GM19023 (cell line): ENCODE results near the gene SRGAP2C.
"Not testable (repeated sequence)": the region's sequence is repeated elsewhere in the genome, so short reads cannot be mapped to it uniquely, and the experiment has no call there.

Experiments
- ATAC-seq: cut with Tn5 transposase; IDR thresholded peaks from one replicate; pipeline ENCODE4 v1.9.1; 2021; ENCODE audit warnings: mild to moderate bottlenecking, moderate library complexity; ENCODE audit not compliant: unreplicated experiment

SRGAP2C gene

GRCh38 chr1:121226295-121226904 is 41.6 kb downstream of the SRGAP2C start:
- not testable (repeated sequence) for ATAC-seq

DNA sequence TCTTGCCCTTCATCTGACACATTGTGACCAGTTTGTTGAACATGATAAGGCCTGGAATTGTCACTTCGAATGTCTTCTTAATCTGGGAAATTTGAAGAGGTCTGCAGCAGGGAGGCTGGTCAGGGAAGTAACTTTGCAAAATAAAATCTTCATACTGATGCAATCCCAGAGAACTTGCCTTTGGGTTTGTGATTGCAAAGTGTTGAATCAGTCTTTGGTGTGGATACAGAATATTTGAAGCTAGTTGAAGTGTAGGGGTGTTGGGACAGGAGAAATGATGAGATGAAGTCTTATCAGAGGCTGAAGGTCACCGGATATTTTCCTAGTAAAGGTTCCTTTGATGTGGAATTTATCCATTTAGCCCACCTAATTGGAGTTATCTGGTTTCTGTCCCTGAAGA is 42.1 kb downstream of the SRGAP2C start:
- not testable (repeated sequence) for ATAC-seq

GRCh38 chr1:121227544-121228330 is 43.0 kb downstream of the SRGAP2C start:
- ATAC-seq, result not testable (repeated sequence)

DNA sequence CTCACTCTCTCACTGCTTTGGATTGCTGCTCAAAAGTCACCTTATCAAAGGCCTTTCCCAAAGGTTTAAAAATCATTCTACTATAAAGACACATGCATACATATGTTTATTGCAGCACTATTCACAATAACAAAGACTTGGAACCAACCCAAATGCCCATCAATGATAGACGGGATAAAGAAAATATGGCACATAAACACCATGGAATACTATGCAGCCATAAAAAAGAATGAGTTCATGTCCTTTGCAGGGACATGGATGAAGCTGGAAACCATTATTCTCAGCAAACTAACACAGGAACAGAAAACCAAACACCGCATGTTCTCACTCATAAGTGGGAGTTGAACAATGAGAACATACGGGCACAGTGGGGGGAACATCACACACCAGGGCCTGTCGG is 45.9 kb downstream of the SRGAP2C start:
- ATAC-seq, result not testable (repeated sequence)

- not testable (repeated sequence) for ATAC-seq
Observed at GRCh38 chr1:121232445-121233125, 47.8 kb downstream of the SRGAP2C start.

GRCh38 chr1:121234090-121234759 is 49.5 kb downstream of the SRGAP2C start:
- not testable (repeated sequence) for ATAC-seq

- ATAC-seq, result peak; percentile 92
Observed at GRCh38 chr1:121238384-121238783, 53.6 kb downstream of the SRGAP2C start.

GRCh38 chr1:121243913-121244312 is 59.1 kb downstream of the SRGAP2C start:
- not testable (repeated sequence) for ATAC-seq

DNA sequence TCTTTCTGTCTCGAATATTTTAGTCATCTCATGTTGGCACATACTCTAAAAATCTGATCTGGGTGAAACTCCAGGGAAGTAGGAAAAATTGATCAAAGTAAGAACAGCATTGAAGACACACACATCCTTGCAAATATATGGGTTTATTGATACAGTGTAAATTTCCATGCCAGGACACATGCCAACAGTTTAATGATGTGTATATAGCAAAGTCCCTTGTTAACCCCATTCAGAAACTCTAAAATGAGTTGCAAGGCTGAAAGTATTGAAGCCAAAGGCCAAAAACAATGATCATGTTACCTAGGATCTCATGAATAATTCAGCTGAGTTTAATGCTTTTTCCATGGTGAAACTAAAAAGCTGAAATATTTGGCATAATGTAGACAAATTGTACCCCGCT is 61.6 kb downstream of the SRGAP2C start:
- not testable (repeated sequence) for ATAC-seq

DNA sequence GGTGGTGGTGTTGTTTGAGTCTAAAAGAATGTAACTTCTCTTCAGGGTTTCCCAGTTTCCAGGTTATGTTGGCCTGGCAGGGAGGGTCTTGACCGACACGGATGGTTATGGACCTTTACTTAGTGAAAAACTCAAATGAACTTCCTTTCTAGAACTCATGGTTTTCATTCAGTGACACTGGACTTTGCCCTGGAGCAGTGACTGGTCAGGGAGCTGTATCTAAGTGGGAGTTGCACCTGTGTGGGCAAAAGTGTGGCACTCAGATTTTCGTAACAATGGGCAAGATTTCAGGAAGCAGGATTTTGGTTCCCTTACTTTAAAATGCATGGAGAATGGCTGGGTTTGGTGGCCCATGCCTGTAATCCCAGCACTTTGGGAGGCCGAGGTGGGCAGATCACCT is 67.9 kb downstream of the SRGAP2C start:
- ATAC-seq, result not testable (repeated sequence)

DNA sequence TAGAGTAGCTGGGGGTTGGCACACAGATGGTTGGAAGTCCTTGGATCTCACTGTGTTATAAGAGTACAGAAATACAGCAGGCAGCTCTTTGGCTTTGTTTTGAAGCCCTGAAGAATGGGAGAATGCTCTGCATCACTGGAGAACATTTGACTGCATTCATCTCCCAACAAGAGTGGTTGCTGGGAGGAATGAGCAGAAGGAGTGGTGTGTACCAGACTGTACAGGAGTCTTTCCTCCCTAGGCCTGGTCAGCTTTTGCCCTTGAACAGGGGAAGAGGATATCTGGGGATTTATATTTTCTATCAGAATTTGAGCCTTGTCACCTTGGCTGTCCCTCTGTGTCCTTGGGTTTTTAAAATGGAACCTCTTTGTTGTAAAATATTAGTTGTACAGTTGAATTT is 69.8 kb downstream of the SRGAP2C start:
- ATAC-seq, result not testable (repeated sequence)

DNA sequence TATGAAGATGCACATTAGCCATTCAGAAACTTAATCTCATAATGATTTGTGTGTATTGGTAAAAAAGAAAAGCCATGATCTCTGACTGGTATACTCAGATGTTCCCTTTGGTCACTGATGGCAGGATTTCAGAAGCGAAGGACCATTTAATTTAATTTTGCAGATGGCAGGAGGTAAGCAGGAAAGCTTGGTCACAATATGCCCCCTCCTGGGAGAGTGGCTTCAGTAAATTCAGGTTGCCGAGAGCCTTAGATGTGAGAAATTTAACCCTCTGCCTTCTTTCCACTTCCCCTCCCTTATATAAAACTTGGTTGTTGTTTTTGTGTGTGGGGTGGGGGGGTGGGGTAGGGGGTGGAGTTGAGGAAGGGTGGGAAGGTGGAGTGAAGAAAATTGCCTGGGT is 72.9 kb downstream of the SRGAP2C start:
- ATAC-seq, result not testable (repeated sequence)

DNA sequence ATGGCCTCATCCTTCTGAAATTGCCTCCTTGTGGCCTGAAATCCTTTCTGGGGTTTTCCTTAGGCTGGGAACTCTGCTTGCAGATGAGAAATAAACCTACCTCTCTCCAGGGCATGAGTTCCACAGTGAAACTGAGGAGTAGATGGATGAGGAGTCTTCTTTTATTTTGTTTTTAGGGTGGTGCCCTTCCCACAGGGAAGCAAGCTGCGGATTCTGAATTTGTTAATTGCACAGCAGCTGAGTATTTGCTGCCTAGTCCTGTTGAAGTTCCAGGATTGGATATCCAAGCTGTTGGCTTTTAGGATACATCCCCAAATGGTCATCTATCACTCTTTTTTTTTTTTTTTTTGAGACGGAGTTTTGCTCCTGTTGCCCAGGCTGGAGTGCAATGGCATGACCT is 73.4 kb downstream of the SRGAP2C start:
- ATAC-seq, result not testable (repeated sequence)

DNA sequence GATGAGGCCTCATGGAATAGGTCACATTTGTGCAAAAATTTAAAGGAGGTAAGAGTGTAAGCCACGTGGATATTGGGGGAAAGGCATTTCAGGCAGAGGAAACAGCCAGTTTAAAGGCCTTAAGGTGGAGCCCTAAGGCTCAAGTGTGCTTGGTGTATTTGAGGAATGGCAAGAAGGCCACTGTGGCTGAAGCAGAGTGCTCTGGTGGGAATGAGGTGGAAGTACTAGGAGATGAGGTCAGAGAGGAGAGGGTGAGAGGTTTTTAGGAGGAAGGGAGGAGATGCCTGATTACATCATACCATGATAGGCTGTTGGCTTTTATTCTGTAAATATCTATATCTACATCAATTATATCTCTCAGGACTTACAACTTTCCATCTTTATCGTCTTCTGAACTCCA is 75.4 kb downstream of the SRGAP2C start:
- not testable (repeated sequence) for ATAC-seq

GRCh38 chr1:121262163-121262562 is 77.4 kb downstream of the SRGAP2C start:
- ATAC-seq, result not testable (repeated sequence)

- ATAC-seq, result peak; percentile 78
Observed at GRCh38 chr1:121263789-121264244, 79.0 kb downstream of the SRGAP2C start.

GRCh38 chr1:121267072-121267471 is 82.3 kb downstream of the SRGAP2C start:
- ATAC-seq, result not testable (repeated sequence)

DNA sequence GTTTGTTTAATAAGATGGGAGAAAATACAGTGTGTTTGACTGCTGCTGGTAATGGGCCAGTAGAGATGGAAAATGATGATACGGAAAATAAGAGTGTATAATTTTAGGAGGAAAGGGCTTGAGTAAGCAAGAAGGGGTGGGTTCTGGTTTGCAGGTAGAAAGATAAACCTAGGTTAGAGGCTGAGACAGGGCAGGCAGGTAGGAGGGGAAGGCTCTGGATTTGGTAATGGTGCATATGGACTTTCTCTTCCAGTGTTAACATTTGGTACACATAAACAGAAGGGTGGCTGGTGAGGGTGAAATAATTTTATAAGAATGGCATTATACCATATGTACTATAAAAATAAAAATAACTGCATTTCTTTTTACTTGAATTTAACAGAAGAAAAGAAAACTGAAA is 84.5 kb downstream of the SRGAP2C start:
- not testable (repeated sequence) for ATAC-seq

DNA sequence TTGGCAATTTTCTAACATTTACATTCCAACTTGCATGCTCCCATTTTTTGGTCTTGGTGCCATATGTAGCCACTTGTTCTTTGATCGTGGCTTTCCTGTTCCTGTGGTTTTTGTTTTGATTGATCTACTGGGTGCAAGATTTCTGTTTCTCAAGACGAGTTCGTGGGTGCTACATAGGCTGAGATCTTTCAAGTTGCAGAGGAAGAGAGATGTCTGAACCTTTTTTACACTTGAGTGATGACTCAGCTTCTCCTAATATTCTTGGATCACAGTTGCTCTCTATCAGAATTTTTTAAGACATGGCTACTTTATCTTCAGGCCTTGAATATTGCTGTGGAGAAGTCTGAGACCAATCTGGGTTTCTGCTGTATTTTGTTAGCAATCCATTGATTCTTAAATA is 85.2 kb downstream of the SRGAP2C start:
- ATAC-seq, result not testable (repeated sequence)

GRCh38 chr1:121271143-121271715 is 86.5 kb downstream of the SRGAP2C start:
- not testable (repeated sequence) for ATAC-seq

DNA sequence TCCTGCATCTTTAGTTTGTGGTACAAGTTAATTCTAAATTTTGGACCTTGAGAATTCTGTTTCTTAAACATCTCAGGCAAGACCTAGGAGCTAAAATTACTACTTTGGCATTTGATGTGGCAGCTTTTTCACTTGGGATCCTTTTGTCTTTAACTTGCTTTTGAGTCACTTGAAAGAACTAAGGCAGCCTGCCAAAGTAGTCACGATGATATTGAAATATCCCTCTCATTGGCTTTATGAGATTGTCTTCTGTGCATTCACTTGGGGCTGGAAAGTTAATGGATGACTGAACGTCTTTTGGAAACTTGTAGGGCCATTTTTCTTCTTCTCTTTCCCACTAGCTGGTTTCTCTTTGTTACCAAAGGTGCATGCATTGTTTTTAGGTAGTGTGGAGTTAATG is 90.7 kb downstream of the SRGAP2C start:
- ATAC-seq, result not testable (repeated sequence)
